NCI-H2227 (cell line): ENCODE data around the gene CDH13.

Experiments used
- DNase-seq: peaks from one replicate; lab custom pipeline; 2025; ENCODE audit not compliant: unreplicated experiment; lab: John Stamatoyannopoulos, UW

The CDH13 gene

GRCh38 chr16:83027973-83028372 is 401.2 kb downstream of the CDH13 start:
- DNase-seq = no peak

- no peak for DNase-seq
These were observed 402.7 kb downstream of the CDH13 start for GRCh38 chr16:83029467-83029866.

GRCh38 chr16:83031524-83031923 is 404.8 kb downstream of the CDH13 start:
- no peak for DNase-seq

- DNase-seq = no peak
These were observed 410.3 kb downstream of the CDH13 start for GRCh38 chr16:83037102-83037501.

GRCh38 chr16:83037884-83038283 is 411.1 kb downstream of the CDH13 start:
- no peak for DNase-seq

GRCh38 chr16:83040174-83040573 is 413.4 kb downstream of the CDH13 start:
- DNase-seq = no peak

- DNase-seq = no peak
These were observed 417.8 kb downstream of the CDH13 start for GRCh38 chr16:83044589-83044988.

GRCh38 chr16:83045790-83046189 is 419.0 kb downstream of the CDH13 start:
- DNase-seq = no peak

- no peak for DNase-seq
These were observed 419.9 kb downstream of the CDH13 start for GRCh38 chr16:83046664-83047063.

- no peak for DNase-seq
These were observed 424.7 kb downstream of the CDH13 start for GRCh38 chr16:83051451-83051850.

GRCh38 chr16:83054283-83054682 is 427.5 kb downstream of the CDH13 start:
- no peak for DNase-seq

- no peak for DNase-seq
These were observed 431.6 kb downstream of the CDH13 start for GRCh38 chr16:83058376-83058775.

- no peak for DNase-seq
These were observed 432.5 kb downstream of the CDH13 start for GRCh38 chr16:83059237-83059636.

- no peak for DNase-seq
These were observed 439.2 kb downstream of the CDH13 start for GRCh38 chr16:83066011-83066410.

GRCh38 chr16:83066881-83067280 is 440.1 kb downstream of the CDH13 start:
- DNase-seq = no peak

- DNase-seq = no peak
These were observed 441.9 kb downstream of the CDH13 start for GRCh38 chr16:83068686-83069085.

- DNase-seq = no peak
These were observed 443.8 kb downstream of the CDH13 start for GRCh38 chr16:83070416-83071209.

GRCh38 chr16:83075956-83076355 is 449.2 kb downstream of the CDH13 start:
- DNase-seq = no peak

- no peak for DNase-seq
These were observed 456.6 kb downstream of the CDH13 start for GRCh38 chr16:83083361-83083760.

GRCh38 chr16:83085660-83086059 is 458.9 kb downstream of the CDH13 start:
- no peak for DNase-seq

- no peak for DNase-seq
These were observed 469.3 kb downstream of the CDH13 start for GRCh38 chr16:83095941-83096692.

- DNase-seq = no peak
These were observed 471.8 kb downstream of the CDH13 start for GRCh38 chr16:83098536-83098935.
